Caco-2 (cell line): ENCODE results near the gene ZNF407. TPM values are rescaled to one million over a fixed set of nuclear protein-coding genes. Genes with fewer than 3 reads are reported as not detected.

Source experiments
- BruUV-seq: library from RNA; stranded (reverse); fragments of 400-500 nt; replicated peaks from 2 replicates; lab custom pipeline; 2021; lab: Mats Ljungman, UMichigan
- CTCF ChIA-PET: fragments of 300-600 bp; sonication (Branson Sonifier 250); formaldehyde crosslinking; loops from one replicate; lab custom pipeline; 2022; ENCODE audit warnings: antibody characterized with exemption; lab: Charles Lee
- POLR2A ChIA-PET: fragments of 300-600 bp; sonication (Branson Sonifier 250); formaldehyde crosslinking; loops from one replicate; lab custom pipeline; 2022; ENCODE audit warnings: antibody characterized with exemption; lab: Charles Lee
- DNase-seq, 2 experiments: peaks; one replicate each; pipeline versions ENCODE4 v3.0.0 to v3.0.0-alpha.2; 2020 to 2022
- H3K27me3 ChIP-seq: replicated peaks from 2 replicates; pipeline ENCODE4 v1.6.0; 2011; ENCODE audit warnings: low read length; ENCODE audit not compliant: control insufficient read depth, insufficient read depth
- H3K36me3 ChIP-seq: 2 replicates; pipeline ENCODE4 v1.5.1; 2011; ENCODE audit warnings: low read length; ENCODE audit not compliant: control insufficient read depth, insufficient read depth
- H3K4me1 ChIP-seq: fragments of 250-450 bp; sonication (Bioruptor Pico); 2 replicates; pipeline ENCODE4 v1.5.1; 2020; ENCODE audit warnings: mild to moderate bottlenecking
- H3K4me3 ChIP-seq: 2 replicates; pipeline ENCODE4 v1.5.1; 2011; ENCODE audit warnings: low read depth, mild to moderate bottlenecking, control low read depth, low read length
- H3K9me3 ChIP-seq: fragments of 250-450 bp; sonication (Bioruptor Pico); 2 replicates; pipeline ENCODE4 v1.5.1; 2020; ENCODE audit warnings: mild to moderate bottlenecking, moderate library complexity
- H3K27ac Mint-ChIP-seq: one replicate; pipeline ENCODE4 v1.8.0; 2022; ENCODE audit warnings: mixed read lengths; ENCODE audit not compliant: unreplicated experiment
- H3K27me3 Mint-ChIP-seq: one replicate; pipeline ENCODE4 v1.8.0; 2022; ENCODE audit warnings: mixed read lengths; ENCODE audit not compliant: insufficient read depth, unreplicated experiment
- H3K36me3 Mint-ChIP-seq: one replicate; pipeline ENCODE4 v1.8.0; 2022; ENCODE audit warnings: mild to moderate bottlenecking, mixed read lengths; ENCODE audit not compliant: insufficient read depth, unreplicated experiment
- H3K4me1 Mint-ChIP-seq: one replicate; pipeline ENCODE4 v1.8.0; 2022; ENCODE audit warnings: low read depth, mixed read lengths; ENCODE audit not compliant: unreplicated experiment
- H3K4me3 Mint-ChIP-seq: one replicate; pipeline ENCODE4 v1.8.0; 2022; ENCODE audit warnings: mild to moderate bottlenecking, moderate library complexity, mixed read lengths; ENCODE audit not compliant: unreplicated experiment
- H3K9me3 Mint-ChIP-seq: one replicate; pipeline ENCODE4 v1.8.0; 2022; ENCODE audit warnings: mixed read lengths; ENCODE audit not compliant: unreplicated experiment
- intact Hi-C: fragments of 100-400 bp; cut with micrococcal nuclease; formaldehyde crosslinking; loops from one replicate; pipeline ENCODE4 v1.10.0; 2022; ENCODE audit not compliant: unreplicated experiment
- total RNA-seq: library from RNA; stranded (reverse); gene quantifications from 2 replicates; pipeline ENCODE4 v1.2.3, GENCODE V29; 2022
- TF ChIP-seq, protein P1 (sequence below), 2 experiments: fragments of 200-600 bp in 1 of 2; IDR thresholded peaks; 1 replicate in 1 of 2; 2 replicates in 1 of 2; pipeline versions ENCODE4 v1.5.1 to v1.8.0; 2011 to 2022; ENCODE audit warnings: antibody characterized with exemption in 1 of 2, control low read depth in 1 of 2, inconsistent platforms in 1 of 2, low read depth in 1 of 2, low read length in 1 of 2, mild to moderate bottlenecking in 1 of 2, moderate library complexity in 1 of 2; ENCODE audit not compliant: insufficient read depth in 1 of 2, severe bottlenecking in 1 of 2, unreplicated experiment in 1 of 2

Gene ZNF407
- total RNA-seq, 1 experiment from 2014 or later = 4.7 TPM

DNA sequence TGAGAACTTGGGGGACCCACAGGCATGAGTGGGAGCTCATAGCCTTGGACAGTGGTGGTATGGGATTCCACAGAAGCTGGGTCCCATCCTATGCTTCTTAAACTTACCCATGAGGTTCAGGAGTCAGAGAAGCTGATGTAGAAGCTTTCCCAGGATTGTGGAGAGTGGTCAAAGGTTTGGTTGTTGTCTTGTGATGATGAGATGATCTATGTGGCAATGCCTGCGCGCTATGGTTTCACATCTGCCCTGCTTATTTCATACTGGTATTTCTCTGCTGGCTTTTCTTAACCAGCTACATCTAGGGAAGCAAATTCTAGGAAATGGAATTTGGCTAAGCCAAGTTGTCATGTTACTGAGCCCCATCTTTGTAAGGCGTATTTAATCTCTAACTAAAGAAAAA lies 168.6 kb downstream of the ZNF407 start:
- Histone ChIP-seq H3K36me3 (no peaks in the 10 kb centered on the region), H3K4me3 (no peak overlapping the region), H3K9me3 (no peaks in the 10 kb centered on the region), H3K27me3 (no peaks in the 10 kb centered on the region), H3K4me1 (no peaks in the 10 kb centered on the region)
- Mint-ChIP-seq H3K36me3 (no peaks in the 10 kb centered on the region), H3K9me3 (no peaks in the 10 kb centered on the region), H3K27me3 (no peaks in the 10 kb centered on the region), H3K27ac (no peak overlapping the region), H3K4me1 (no peaks in the 10 kb centered on the region), H3K4me3 (no peak overlapping the region)
- TF ChIP-seq, protein P1, sequence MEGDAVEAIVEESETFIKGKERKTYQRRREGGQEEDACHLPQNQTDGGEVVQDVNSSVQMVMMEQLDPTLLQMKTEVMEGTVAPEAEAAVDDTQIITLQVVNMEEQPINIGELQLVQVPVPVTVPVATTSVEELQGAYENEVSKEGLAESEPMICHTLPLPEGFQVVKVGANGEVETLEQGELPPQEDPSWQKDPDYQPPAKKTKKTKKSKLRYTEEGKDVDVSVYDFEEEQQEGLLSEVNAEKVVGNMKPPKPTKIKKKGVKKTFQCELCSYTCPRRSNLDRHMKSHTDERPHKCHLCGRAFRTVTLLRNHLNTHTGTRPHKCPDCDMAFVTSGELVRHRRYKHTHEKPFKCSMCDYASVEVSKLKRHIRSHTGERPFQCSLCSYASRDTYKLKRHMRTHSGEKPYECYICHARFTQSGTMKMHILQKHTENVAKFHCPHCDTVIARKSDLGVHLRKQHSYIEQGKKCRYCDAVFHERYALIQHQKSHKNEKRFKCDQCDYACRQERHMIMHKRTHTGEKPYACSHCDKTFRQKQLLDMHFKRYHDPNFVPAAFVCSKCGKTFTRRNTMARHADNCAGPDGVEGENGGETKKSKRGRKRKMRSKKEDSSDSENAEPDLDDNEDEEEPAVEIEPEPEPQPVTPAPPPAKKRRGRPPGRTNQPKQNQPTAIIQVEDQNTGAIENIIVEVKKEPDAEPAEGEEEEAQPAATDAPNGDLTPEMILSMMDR (IDR thresholded peaks at IDR 0.05; ENCODE audit: insufficient read depth in 1 of 2, low read depth in 1 of 2, low read length in 1 of 2, severe bottlenecking in 1 of 2, unreplicated experiment in 1 of 2) = no peak
- intact Hi-C loops = no loop called here
- ChIA-PET CTCF (no interaction called here), POLR2A (no interaction called here)
- DNase-seq = no peak
- BruUV-seq = no TSS peak

DNA sequence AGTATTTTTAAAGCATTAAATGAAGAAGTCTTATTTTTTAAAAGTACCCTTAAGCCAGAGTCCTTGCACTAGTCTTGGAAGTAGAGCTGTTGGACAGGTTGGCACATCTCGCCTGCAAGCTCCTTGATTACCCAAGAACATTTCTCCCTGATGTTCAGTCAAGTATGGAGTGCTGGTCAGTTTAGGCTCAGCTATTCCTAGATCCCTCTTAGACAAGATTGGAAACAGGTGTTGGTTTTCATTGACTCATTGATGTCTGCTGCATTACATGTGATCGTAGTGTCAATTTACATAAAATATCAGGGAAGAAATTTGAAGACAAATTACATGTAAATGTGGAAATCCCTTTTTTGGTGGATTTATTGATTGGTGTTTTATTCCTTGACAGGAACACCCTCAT lies 170.4 kb downstream of the ZNF407 start:
- H3K4me3 Mint-ChIP-seq = no peak overlapping the region
- TF ChIP-seq, protein P1 (IDR thresholded peaks at IDR 0.05; ENCODE audit: insufficient read depth in 1 of 2, low read depth in 1 of 2, low read length in 1 of 2, severe bottlenecking in 1 of 2, unreplicated experiment in 1 of 2) = no peak
- H3K27ac Mint-ChIP-seq = no peak overlapping the region
- H3K4me1 Mint-ChIP-seq = no peaks in the 10 kb centered on the region
- CTCF ChIA-PET = no interaction called here
- H3K27me3 Mint-ChIP-seq = no peaks in the 10 kb centered on the region
- H3K36me3 ChIP-seq = no peaks in the 10 kb centered on the region
- DNase-seq = no peak
- no peaks in the 10 kb centered on the region for H3K27me3 ChIP-seq
- H3K9me3 ChIP-seq = no peaks in the 10 kb centered on the region
- no peaks in the 10 kb centered on the region for H3K4me1 ChIP-seq
- POLR2A ChIA-PET = no interaction called here
- H3K9me3 Mint-ChIP-seq = no peaks in the 10 kb centered on the region
- intact Hi-C loops = no loop called here
- no peak overlapping the region for H3K4me3 ChIP-seq
- no peaks in the 10 kb centered on the region for H3K36me3 Mint-ChIP-seq
- BruUV-seq = no TSS peak

DNA sequence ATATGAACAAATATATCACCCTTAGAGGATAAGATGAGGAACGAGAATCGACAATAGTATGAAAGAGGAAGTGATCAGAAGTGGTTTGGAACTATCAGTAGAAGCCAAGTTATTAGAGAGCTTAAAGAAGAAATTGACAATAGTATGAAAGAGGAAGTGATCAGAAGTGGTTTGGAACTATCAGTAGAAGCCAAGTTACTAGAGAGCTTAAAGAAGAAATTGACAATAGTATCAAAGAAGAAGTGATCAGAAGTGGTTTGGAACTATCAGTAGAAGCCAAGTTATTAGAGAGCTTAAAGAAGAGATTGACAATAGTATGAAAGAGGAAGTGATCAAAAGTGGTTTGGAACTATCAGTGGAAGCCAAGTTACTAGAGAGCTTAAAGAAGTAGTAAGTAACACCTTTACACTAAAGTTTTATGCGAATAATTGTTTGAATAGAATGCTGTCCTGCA lies 175.5 kb downstream of the ZNF407 start:
- DNase-seq = no peak
- Mint-ChIP-seq H3K36me3 (no peaks in the 10 kb centered on the region), H3K27ac (no peak overlapping the region), H3K27me3 (no peaks in the 10 kb centered on the region), H3K9me3 (no peaks in the 10 kb centered on the region), H3K4me1 (no peaks in the 10 kb centered on the region), H3K4me3 (no peak overlapping the region)
- no peaks in the 10 kb centered on the region for H3K36me3 ChIP-seq
- no peak overlapping the region for H3K4me3 ChIP-seq
- H3K27me3 ChIP-seq = no peaks in the 10 kb centered on the region
- H3K9me3 ChIP-seq = no peaks in the 10 kb centered on the region
- TF ChIP-seq, protein P1 (IDR thresholded peaks at IDR 0.05; ENCODE audit: insufficient read depth in 1 of 2, low read depth in 1 of 2, low read length in 1 of 2, severe bottlenecking in 1 of 2, unreplicated experiment in 1 of 2) = no peak
- intact Hi-C loops = no loop called here
- no peaks in the 10 kb centered on the region for H3K4me1 ChIP-seq
- ChIA-PET POLR2A (no interaction called here), CTCF (no interaction called here)
- BruUV-seq = no TSS peak
